Prostate gland (tissue), 2 donors: Measurements from ENCODE around the gene GNG10.

ENCODE experiments used
- POLR2A ChIP-seq: fragments of 450-650 bp; IDR thresholded peaks from one replicate; pipeline ENCODE4 v1.6.1; 2016; ENCODE audit warnings: antibody characterized with exemption, mild to moderate bottlenecking
- POLR2AphosphoS5 ChIP-seq: sonication (generic); formaldehyde crosslinking; IDR thresholded peaks from one replicate; pipeline ENCODE4 v1.6.1; 2017; ENCODE audit warnings: antibody characterized with exemption
- TF ChIP-seq, protein P1 (sequence below), 4 experiments: fragments of 200-600 bp in 2 of 4; fragments of 450-650 bp in 2 of 4; sonication (generic) in 2 of 4; IDR thresholded peaks; 1 replicate in 3 of 4; 2 replicates in 1 of 4; pipeline ENCODE4 v1.5.1; 2016 to 2019; ENCODE audit warnings: antibody characterized with exemption in 4 of 4, mild to moderate bottlenecking in 2 of 4, moderate library complexity in 2 of 4

DNA sequence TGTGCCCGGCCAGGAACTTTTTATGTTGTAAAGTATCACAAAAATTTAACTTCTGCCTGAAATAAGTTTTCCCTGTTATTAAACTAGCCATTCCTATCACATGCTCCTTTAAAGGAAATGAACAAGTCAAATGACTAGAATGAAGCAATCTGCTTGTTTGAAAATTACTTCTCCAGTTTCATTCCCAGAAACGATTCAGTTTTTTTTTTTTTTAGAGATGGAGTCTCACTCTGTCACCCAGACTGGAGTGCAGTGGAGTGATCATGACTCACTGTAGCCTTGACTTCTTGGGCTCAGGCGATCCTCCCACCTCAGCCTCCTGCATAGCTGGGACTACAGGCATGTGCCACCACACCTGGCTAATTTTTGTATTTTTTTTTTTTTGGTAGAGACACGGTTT, 13.3 kb upstream of the GNG10 start:
- TF ChIP-seq, protein P1, sequence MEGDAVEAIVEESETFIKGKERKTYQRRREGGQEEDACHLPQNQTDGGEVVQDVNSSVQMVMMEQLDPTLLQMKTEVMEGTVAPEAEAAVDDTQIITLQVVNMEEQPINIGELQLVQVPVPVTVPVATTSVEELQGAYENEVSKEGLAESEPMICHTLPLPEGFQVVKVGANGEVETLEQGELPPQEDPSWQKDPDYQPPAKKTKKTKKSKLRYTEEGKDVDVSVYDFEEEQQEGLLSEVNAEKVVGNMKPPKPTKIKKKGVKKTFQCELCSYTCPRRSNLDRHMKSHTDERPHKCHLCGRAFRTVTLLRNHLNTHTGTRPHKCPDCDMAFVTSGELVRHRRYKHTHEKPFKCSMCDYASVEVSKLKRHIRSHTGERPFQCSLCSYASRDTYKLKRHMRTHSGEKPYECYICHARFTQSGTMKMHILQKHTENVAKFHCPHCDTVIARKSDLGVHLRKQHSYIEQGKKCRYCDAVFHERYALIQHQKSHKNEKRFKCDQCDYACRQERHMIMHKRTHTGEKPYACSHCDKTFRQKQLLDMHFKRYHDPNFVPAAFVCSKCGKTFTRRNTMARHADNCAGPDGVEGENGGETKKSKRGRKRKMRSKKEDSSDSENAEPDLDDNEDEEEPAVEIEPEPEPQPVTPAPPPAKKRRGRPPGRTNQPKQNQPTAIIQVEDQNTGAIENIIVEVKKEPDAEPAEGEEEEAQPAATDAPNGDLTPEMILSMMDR (IDR thresholded peaks at IDR 0.05) = no peak
- TF ChIP-seq POLR2A (no peak), POLR2AphosphoS5 (no peak)
